Stimulated activated CD8-positive, alpha-beta memory T cell treated with anti-CD3 and anti-CD28 coated beads, Interleukin-12 subunit alpha, Interleukin-12 subunit beta, amount 100 ng/mL, for 1 hour (primary cell): Measurements from ENCODE around the gene MSRB1.

Experiments used
- DNase-seq: peaks from one replicate; pipeline ENCODE4 v3.0.0-alpha.2; 2020; ENCODE audit warnings: low read depth

MSRB1 gene

GRCh38 chr16:1895949-1896675 is 46.9 kb downstream of the MSRB1 start:
- DNase-seq: no peak

- no peak for DNase-seq
These were observed 47.9 kb downstream of the MSRB1 start for GRCh38 chr16:1895068-1895467.

- no peak for DNase-seq
These were observed 52.3 kb downstream of the MSRB1 start for GRCh38 chr16:1890708-1891050.

- no peak for DNase-seq
These were observed 52.8 kb downstream of the MSRB1 start for GRCh38 chr16:1890024-1890707.
